SKM-1 (cell line): ENCODE data around the gene NIPA2.

ENCODE experiments used
- DNase-seq: peaks from one replicate; lab custom pipeline; 2025; ENCODE audit not compliant: unreplicated experiment; lab: John Stamatoyannopoulos, UW

Gene NIPA2

DNA sequence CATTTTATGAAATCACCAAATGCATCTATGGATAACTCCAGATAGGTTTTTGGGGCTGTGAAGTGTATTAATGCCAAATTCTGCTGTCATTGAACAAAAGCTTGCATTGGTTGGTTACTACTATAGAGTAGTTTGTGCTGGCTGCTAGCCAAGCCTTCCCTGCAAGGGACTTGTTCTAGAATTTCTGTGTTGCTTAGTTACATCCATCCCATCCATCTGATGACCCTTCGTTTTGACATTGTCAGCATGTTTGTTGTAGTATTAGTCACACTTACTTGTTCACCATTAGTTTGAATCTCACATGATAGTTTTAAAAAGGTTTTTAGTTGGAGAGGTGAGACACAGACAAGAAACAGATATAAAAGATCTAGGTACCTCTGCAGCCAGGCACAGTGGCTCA is 7.0 kb upstream of the NIPA2 start:
- DNase-seq: no peak

DNA sequence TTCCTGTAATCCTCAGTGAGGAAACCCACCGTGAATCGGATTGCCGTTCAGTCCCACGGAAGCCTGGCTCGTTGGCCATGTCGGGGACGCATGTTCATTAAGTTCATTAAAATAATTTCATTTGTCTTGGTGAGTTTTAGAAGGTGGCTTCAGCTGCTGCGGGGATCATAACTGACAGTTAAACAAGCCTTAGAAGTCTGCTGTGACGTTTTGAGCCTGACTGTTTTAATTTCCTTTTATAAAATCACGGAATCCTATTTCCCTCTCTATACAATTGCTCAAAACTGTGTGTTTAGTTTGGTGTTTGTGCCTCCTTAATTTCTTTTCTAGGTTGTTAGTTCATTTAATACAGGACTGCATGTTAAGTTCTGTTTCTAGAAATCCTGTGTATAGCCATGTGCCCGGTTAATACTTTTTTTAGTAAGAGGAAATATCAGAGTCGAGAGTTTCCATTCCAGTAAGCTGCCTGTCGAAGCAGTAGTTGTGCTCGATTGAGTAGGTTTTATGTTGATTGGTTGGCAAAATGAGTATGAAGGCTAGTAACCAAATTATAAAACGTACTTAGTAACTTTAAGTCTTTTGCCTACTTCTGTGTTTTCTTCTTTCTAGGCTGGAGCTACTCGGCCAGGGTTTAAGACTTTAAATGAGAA is 705 bp downstream of the NIPA2 start:
- DNase-seq: no peak

DNA sequence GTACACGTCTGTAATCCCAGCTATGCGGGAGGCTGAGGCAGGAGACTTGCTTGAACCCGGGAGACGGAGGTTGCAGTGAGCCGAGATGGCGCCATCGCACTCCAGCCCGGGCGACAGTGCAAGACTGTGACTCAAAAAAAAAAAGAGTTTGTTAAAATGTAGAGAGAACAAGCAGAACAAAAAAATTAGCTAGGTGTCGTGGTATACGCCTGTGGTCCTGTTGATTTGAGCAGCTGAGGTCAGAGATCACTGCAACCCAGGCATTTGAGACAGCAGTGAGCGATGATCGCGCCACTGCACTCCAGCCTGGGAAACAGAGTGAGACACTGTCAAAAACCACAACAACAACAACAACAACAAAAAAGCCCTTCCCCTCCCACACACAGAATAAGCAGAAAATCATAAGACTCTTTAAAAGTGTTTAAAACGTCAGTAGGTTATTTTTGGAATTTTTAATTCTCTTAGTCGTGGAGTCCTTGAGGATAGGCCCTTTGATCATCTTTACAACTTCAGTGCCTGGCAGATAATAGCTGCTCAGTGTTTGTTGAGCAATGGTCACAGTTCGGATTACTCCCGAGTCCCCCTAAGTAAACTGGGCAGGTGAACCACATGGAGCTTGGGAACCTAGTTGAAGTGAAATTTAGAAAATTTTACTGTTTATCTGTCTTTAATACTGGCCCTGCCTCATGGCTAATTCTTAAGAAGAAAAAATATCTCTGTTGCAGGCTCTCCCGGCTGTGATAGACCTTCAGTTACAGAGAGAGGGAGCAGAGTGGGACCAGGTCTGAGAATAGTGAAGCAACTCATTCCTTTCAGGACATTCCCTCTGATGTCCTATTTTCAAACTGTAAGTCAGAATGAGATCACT is 6.2 kb downstream of the NIPA2 start:
- no peak for DNase-seq

DNA sequence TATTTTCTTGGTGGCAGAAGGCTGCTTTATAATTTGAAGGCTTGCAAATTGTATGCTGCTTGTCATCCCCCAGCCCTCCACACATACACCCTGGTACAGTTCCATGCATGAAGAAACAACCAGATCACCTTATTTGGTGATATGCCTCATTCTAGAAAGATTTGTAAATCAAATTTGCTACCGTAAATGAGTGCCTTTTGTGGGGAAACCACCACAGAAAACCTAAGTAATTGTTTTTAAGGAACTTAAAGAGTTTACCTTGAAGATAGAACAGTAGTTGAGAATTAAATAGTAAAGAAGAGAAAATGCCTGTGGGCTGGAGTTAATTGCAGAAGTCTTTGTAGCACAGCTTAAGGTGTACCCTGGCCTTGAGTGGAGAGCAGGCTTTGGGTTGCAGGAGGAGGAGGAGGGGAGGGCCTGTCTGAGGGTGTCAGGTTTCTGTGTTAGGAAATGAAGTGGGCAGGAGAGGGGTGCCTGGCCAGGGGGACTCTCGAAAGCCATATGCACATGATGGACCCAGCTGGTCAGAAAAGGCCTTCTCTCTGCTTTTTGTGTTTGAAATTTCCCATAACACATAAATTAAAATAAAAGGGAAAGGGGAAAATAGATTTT is 6.9 kb downstream of the NIPA2 start:
- DNase-seq: no peak

DNA sequence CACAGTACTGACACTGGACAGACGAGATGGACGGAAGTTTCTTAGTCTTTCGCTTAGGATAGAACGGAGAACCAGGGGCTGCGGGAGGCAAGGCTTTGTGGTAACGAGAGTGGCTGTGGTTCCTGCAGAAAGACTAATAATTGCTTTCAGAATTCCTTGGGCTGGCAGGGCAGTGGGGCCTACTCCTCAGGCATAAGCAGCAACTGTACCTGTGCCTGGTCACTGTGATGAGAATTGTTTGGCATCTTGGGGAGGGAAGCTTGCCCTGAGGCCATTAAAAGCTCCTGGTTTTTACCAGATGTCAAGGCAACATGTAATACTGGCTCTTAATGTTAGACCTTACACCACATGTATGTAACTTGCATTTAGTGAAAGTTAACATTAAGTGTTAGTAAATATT is 7.6 kb downstream of the NIPA2 start:
- DNase-seq: no peak

DNA sequence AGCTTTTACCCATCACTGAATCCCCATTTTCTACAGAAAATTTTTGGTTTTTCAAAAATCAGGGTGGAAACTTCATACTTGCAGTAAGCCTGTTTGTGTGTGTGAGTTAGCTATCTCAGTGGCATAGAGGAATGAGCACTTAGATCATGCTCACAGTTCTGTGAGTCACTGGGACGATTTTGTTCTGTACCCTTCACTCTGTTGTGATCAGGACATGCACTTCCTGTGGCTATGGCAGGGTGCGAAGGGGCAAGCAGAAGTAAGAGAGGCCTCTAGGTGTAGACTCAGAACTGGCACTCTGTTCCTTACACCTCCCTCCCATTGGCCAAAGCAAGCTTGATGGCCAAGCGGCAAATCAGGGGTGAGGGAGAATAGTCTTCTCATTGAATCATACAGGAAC is 11.6 kb downstream of the NIPA2 start:
- DNase-seq: no peak

DNA sequence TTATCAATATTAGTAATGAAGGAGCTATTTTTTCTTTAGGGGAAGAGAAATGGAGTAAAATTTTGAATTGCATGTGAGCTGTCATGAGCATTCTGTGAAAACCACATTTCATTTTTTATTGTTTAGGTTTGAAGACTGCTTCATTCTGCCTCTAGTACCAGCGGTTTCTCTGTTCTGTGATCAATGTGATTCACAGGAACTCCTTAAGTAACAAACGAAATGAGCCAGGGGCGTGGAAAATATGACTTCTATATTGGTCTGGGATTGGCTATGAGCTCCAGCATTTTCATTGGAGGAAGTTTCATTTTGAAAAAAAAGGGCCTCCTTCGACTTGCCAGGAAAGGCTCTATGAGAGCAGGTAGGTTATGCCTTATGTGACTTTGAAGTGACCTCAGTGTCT is 13.0 kb downstream of the NIPA2 start:
- no peak for DNase-seq

DNA sequence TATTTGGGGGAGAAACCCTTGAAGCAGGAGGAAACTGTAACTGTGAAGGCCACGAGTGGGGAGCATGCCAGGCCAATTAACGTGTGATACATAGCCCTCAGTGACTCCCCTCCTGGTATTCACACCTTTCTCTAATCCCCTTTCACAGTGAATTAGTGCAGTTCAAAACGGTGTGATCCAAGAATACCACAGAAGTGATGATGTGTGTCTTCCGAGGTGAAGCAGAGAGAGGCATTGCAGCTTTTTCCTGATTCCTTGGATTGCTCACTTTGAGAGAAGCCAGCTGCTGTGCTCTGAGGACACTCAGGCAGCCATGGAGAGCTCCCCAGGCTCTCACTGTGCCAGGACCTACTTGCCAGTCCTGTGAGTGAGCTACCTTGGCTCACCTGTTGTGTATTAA is 17.3 kb downstream of the NIPA2 start:
- no peak for DNase-seq

DNA sequence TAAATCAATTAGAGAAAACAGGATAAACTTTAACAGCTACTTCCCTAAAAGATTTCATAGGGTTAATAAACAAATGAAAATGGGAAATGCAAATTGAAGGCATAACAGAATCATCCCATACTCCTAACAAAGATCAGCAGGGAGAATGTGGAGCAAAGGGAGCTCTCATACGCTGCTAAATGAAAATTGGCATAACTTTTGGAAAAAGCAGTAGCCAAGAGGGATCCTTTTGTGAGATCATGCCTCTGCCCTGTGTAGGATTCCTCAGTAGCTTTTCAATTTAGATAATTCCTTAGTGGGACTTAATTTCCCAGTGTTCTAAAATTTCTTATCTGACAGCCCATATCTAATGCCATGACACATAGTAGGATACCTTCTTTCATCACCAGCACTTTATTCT is 18.2 kb downstream of the NIPA2 start:
- DNase-seq: no peak

DNA sequence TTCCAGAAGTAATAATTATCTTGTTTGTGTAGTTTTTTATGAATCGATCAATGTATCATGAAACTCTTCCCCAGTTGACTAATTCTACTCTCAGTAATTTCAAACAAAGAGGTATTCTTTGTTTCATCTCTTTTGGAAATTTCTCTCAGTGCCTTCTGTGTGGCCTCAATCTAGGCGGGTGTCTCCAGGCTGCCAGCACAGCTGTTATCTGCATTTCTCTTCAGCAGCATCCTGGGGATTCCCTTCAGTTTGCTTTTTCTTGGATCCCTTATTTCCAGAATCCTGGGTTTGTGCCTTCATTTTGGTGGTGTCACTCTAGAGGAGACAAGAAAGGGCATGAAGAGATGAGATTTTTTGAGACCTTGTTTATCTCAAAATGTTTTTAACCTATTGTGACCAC is 22.7 kb downstream of the NIPA2 start:
- DNase-seq: no peak

DNA sequence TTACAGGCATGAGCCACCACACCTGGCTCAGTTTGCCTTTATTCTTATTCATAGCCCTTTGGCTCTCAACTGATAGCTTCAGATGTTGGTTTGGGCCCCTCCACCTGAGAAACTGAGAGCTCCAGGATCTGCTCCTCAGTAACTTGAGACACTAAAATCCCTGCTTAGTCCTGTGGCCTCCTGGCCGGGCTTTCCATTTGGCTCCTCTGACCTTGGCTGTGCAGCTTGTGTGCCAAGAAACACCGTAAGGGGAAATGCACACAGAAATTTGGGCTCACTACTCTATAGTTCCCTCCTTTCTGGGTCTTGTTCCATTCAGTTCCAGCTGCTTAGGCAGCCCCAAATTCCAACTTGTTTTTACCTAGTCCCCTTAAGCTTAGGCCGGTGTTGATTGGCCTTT is 24.9 kb downstream of the NIPA2 start:
- no peak for DNase-seq

DNA sequence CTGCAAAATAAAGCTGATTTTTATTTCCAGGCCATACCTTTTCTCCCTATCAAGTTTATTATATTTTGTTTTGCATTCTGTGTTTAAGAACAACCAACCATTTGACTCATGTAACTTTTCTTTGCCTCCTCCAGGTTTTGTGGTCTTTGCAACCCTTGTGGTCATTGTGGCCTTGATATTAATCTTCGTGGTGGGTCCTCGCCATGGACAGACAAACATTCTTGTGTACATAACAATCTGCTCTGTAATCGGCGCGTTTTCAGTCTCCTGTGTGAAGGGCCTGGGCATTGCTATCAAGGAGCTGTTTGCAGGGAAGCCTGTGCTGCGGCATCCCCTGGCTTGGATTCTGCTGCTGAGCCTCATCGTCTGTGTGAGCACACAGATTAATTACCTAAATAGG is 27.6 kb downstream of the NIPA2 start:
- DNase-seq: no peak

DNA sequence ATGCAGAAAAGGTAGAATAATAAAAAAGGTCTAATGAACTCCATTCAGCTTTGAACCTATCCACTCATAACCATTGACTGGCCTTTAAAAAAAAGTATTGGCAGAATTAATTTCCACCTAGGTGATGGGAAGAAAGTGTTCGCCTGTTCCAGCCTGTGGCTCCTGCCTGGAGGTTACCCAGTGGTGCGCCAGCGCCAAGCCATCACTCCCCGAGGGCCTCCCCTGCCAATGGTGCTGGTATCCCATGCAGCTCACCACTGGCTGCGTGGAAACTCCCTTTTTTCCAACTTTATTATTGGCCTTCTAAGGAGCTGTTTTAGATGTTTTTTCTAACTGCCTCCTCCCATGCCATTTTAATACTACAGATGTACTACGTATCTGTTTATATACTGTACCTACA is 29.4 kb downstream of the NIPA2 start:
- no peak for DNase-seq

DNA sequence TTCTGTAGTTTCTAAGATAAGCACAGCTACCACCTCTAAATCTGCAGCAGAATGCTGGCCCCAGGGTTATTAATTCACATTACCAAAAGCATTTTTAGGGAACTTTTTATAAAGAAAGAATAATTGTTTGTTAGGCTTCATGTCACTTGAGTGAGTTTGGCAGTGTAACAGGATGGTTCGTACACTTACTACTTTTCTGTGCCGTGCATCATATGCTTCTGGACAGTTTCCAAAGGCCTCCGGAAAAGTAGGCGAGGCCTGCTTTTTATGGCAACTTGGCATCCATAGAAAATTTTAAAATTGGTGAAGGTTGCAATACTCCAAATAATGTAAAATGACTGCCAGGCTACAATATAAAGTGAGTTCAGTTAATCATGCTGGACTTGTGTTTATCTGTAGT is 30.0 kb downstream of the NIPA2 start:
- no peak for DNase-seq

DNA sequence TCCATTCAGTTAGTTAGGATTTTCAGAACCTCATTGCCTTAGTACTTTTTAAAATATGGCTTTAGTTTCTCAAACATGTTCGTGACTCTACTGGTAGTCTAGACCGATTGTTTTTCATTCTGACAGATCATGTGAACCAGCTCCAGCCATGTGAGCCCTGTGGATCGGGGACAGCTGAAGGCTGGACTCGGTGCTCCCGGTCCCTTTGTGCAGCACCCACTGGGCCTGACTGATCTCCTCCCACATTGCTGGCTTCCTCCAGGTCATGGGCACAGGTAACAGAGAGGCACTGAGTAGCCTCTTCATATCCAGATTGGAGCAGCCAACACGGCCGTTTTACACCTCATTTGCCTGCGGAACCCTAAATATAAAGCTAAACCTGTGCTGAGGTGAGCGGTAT is 30.5 kb downstream of the NIPA2 start:
- no peak for DNase-seq

DNA sequence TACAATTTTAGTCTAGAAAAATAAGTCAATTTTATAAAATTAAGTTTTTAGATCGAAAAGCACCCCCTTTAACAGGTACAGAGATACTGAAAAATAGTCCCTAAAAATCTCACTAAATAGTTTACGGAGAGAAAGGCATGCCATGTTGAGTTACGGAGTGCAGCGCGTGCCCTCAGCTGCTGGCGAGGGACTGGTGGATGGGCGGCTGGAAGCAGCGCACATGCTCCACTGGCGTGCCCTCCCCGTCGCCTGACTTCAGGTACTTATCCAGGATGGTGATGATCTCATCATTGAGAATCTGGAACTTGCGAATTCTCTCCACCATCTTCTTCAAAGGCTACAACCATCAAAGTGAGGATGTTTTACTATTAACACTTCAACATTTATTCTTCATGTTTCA is 31.4 kb downstream of the NIPA2 start:
- DNase-seq: no peak

DNA sequence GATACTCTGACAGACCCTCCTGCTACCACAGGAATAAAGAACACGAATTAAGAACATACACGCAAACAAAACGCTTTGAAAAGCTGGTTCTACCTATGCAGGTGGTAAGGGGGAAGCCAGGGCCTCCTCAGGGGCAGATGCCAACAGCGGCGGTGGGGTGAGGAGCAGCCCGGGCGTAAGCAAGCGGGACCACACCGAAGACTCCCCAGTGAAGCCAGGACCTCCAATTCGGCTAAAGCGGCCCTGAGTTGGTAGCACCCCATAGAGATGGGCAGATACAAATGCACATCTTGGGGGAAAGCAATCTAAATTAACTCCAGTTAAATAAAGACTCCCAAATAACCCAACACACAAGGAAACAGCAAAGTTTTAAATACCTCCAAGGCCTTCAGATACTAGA is 32.4 kb downstream of the NIPA2 start:
- no peak for DNase-seq

DNA sequence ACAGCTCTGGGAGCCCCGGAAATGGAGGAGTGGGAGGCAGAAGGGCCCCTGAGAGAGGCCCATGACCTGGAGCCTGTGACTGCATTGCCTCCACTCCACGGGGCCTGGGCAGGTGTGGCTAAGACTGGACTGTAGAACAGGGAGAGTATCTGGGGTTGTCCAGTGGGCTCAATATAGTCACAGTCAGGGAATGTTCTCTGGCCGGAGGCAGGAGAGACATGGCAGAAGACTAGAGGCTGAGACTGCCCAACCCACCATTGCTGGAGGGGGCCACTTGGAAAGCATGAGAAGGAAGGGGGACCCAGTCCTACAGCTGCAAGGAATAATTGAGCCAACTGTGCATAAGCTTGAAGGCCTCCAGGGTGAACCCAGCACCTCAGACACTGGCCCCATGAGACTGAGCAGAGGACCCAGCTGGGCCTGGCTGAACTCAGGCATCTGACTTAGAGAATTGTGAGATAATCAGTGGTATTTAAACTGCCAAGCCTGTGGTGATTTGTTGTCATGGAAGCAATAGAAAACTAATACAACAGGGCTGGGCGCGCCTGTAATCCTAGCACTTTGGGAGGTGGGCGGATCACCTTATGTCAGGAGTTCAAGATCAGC is 33.1 kb downstream of the NIPA2 start:
- DNase-seq: no peak

DNA sequence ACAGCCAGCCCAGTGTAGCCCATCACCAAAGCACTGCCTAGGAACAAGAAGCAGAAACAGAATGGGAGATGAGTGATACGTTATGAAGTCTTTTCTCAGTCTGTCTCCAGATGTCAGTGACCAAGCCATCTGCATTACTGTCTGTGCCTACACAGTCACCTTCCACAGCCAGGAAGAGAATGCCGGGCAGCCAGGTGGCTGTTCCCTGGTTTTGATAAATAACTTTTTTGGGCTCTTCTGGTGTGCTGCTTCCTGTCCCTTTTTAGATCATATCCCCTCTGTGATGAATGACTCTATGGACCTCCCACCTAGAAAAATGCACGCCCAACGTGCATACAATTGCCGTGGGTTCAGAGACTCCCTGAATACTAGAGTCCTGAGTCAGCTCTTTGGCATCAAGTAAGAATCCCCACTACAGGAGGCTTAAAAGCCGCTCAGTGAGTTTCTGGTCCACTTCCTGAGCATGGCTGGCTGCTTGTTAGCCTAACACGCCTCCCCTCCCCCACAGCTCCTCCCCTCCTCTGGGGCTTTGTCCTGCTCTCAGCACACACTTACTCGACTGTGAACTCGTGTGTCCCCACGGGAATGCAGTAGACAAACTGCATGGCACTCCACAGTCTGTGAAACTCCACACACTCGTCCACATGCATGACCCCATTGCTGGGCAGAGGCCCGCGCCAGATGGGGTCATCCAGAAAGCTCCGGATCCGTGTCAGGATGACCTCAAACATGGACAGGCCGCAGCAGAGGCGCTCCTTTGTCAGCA is 34.7 kb downstream of the NIPA2 start:
- no peak for DNase-seq

DNA sequence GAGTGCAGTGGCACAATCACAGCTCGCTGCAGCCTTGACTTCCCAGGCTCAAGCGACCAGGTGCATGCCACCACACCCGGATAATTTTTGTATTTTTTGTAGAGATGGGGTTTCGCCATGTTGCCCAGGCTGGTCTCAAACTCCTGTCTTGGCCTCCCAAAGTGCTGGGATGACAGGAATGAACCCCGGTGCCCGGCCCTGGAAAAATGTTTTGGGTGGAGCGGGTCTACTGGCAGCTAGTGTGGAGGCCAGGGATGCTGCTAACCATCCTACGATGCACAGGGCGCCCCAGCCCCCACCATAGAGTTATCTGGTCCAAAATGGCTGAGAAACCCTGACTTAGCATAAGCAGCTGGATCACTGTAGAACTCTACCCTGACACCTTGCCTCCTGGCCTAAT is 35.4 kb downstream of the NIPA2 start:
- DNase-seq: no peak

DNA sequence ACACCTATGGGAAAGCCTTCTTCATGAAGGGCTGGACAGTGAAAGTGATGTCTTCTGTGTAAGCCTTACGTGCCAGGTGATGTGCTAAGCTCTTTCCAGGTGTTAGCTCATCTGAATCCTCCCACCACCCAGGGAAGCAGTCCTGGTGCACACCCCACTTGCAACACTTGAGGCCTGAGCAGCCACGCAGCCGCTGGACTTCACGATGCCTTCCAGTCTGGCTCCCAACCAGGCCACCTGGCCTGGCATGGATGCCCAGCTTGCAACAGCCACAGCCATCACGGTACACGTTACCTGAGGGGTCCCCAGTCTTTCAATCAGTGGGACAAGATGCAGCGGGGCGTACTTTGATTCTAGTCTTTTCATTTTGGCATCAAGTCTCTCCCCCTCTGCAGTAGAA is 35.8 kb downstream of the NIPA2 start:
- DNase-seq: no peak
